H4 (cell line): Measurements from ENCODE around the gene IGF2BP2. TPM values are rescaled to one million over a fixed set of nuclear protein-coding genes. Genes with fewer than 3 reads are reported as not detected.

Experiments used
- total RNA-seq: library from RNA; depleted of rRNA; stranded (reverse); fragments of >200 nt; shearing (Covaris generic); gene quantifications from 2 replicates; pipeline ENCODE4 v1.2.3, GENCODE V29; 2014; rRNA removed

IGF2BP2 gene
- total RNA-seq, 1 experiment from 2014 or later = 23.7 TPM

Other genes with a start within 250 kb of the IGF2BP2 start
- gene SENP2, start 238.7 kb downstream of the IGF2BP2 start, total RNA-seq = 26.2 TPM in 2 replicates
- gene TRA2B, start 113.0 kb upstream of the IGF2BP2 start, total RNA-seq = 336 and 367 TPM in 2 replicates